Measurements from ENCODE around the gene FGGY. TPM values are rescaled to one million over a fixed set of nuclear protein-coding genes. Genes with fewer than 3 reads are reported as not detected.
"Not testable (repeated sequence)": the region's sequence is repeated elsewhere in the genome, so short reads cannot be mapped to it uniquely, and the experiment has no call there.

Gene FGGY
- total and polyA plus RNA-seq, 5 donors = 10.0 to 20.5 (median 19.9) TPM

DNA sequence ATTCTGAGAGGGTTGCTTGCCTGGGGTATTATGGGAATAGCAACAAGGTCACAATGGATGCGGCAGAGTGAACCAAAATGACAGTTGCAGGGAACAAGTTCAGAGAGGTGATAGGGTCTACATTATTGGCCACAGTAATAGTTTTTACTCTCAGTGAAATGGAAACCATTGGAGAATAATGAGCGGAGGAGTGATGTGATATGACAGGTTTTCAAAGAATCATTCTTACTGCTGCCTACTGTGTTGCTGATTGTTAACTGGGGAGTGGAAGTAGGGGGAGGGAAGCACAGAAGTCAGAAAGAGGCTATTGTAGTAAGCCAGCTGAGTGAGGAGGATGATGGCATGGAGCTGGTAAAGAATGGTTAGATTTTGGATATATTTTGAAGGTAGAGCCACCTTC, 322.7 kb downstream of the FGGY start:
- Histone ChIP-seq H3K9me3 (ENCODE audit: control insufficient read depth, low read length) (no peaks in the 10 kb centered on the region), H3K4me1 (ENCODE audit: control insufficient read depth, insufficient read depth, low read length) (no peaks in the 10 kb centered on the region), H3K4me3 (ENCODE audit: low read length) (no peak overlapping the region), H3K27me3 (ENCODE audit: control insufficient read depth, insufficient read depth) (no peaks in the 10 kb centered on the region), H3K27ac (ENCODE audit: low read length) (no peak overlapping the region)
- 97% methylated on average over 2 of the region's 2 CpGs for WGBS
- DNase-seq = no peak
- intact Hi-C loops (cut with DNase I) = no loop called here
- no peak for ATAC-seq

- Histone ChIP-seq H3K27me3 (ENCODE audit: control insufficient read depth, insufficient read depth) (no peaks in the 10 kb centered on the region), H3K27ac (ENCODE audit: low read length) (no peak overlapping the region), H3K9me3 (ENCODE audit: control insufficient read depth, low read length) (no peaks in the 10 kb centered on the region), H3K4me3 (ENCODE audit: low read length) (no peak overlapping the region), H3K4me1 (ENCODE audit: control insufficient read depth, insufficient read depth, low read length) (no peaks in the 10 kb centered on the region)
- DNase-seq (no peak), ATAC-seq (no peak)
- intact Hi-C loops (cut with DNase I) = no loop called here
These were observed 328.5 kb downstream of the FGGY start for GRCh38 chr1:59625384-59625783.

DNA sequence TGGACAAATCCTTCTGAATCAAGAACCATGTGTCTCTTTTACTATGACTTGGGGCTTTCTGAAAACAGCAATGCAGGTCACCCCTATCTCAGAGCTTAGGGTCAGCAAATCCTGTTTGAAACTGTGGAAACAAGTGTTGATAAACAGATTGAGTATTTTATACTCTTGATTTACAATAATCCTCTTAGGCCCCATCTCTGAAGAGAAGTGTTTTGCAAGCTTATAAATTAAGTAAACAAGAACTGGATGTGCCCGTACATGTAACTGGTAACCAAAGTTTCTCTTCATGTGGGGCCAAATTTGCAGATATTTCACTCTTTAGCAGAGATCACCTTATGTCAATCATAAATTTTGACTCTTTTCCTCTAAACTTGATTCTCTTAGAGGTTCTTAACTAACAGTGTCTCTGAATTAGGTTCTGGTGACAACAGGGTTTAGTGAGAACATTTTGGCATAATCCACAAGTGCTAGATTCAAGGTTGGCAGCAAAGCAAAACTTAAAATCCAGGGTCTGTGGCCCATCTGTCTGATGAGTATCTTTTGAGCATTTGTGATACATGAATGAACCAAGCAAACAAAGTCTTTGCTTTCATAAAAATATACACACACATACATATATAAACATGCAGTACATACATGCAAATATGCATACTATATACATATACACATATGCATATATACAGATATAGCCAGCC, 334.8 kb downstream of the FGGY start:
- no peaks in the 10 kb centered on the region for H3K27me3 ChIP-seq (ENCODE audit: control insufficient read depth, insufficient read depth)
- WGBS = 92% methylated on average over 1 of the region's 1 CpG
- H3K27ac ChIP-seq (ENCODE audit: low read length) = no peak overlapping the region
- H3K9me3 ChIP-seq (ENCODE audit: control insufficient read depth, low read length) = no peaks in the 10 kb centered on the region
- no peak overlapping the region for H3K4me3 ChIP-seq (ENCODE audit: low read length)
- H3K4me1 ChIP-seq (ENCODE audit: control insufficient read depth, insufficient read depth, low read length) = no peaks in the 10 kb centered on the region
- intact Hi-C loops (cut with DNase I) = no loop called here
- DNase-seq = no peak
- no peak for ATAC-seq

GRCh38 chr1:59635097-59635496, 338.2 kb downstream of the FGGY start:
- 95% methylated on average over 2 of the region's 2 CpGs for WGBS
- H3K4me1 ChIP-seq (ENCODE audit: control insufficient read depth, insufficient read depth, low read length) = no peaks in the 10 kb centered on the region
- H3K4me3 ChIP-seq (ENCODE audit: low read length) = no peak overlapping the region

DNA sequence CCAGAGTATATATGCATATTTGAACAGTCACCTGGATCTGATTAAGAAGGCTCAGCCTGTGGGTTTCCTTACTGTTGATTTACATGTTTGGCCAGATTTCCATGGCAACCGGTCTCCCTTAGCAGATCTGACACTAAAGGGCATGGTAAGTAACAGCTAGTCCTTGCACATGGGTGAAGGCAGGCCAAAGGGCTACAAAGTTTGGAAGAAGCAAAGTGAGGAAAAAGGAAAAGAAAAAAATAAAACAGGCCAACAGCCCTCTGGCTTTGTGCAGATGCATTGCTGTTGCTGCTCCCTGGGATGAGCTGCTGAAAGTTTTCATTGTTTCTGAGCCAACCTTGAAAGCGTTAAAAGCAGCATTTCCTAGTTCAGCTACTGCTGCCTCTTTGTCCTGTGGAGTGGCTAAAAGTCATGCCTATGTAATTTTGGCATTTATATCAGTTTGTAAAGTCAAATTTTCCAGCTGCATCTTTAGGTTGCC, 341.4 kb downstream of the FGGY start:
- no peaks in the 10 kb centered on the region for H3K4me1 ChIP-seq (ENCODE audit: control insufficient read depth, insufficient read depth, low read length)
- intact Hi-C loops (cut with DNase I) = no loop called here
- H3K9me3 ChIP-seq (ENCODE audit: control insufficient read depth, low read length) = no peaks in the 10 kb centered on the region
- no peak overlapping the region for H3K27ac ChIP-seq (ENCODE audit: low read length)
- ATAC-seq (peak; percentile 62 to 77), DNase-seq (peak in 1 of 3 donors; percentile 63)
- no peaks in the 10 kb centered on the region for H3K27me3 ChIP-seq (ENCODE audit: control insufficient read depth, insufficient read depth)
- H3K4me3 ChIP-seq (ENCODE audit: low read length) = no peak overlapping the region
- 56% methylated on average over 2 of the region's 2 CpGs for WGBS

More at GRCh38 chr1:59635097-59635496, 338.2 kb downstream of the FGGY start:
- DNase-seq = no peak
- Histone ChIP-seq H3K27me3 (ENCODE audit: control insufficient read depth, insufficient read depth) (no peaks in the 10 kb centered on the region), H3K27ac (ENCODE audit: low read length) (no peak overlapping the region), H3K9me3 (ENCODE audit: control insufficient read depth, low read length) (no peaks in the 10 kb centered on the region)
- no peak for ATAC-seq
- intact Hi-C loops (cut with DNase I) = no loop called here

- ATAC-seq = no peak
- 98% methylated on average over 1 of the region's 1 CpG for WGBS
- H3K4me3 ChIP-seq (ENCODE audit: low read length) = no peak overlapping the region
- no peak for DNase-seq
- intact Hi-C loops (cut with DNase I) = no loop called here
- no peaks in the 10 kb centered on the region for H3K9me3 ChIP-seq (ENCODE audit: control insufficient read depth, low read length)
- no peaks in the 10 kb centered on the region for H3K4me1 ChIP-seq (ENCODE audit: control insufficient read depth, insufficient read depth, low read length)
- no peaks in the 10 kb centered on the region for H3K27me3 ChIP-seq (ENCODE audit: control insufficient read depth, insufficient read depth)
- no peak overlapping the region for H3K27ac ChIP-seq (ENCODE audit: low read length)
These were observed 342.4 kb downstream of the FGGY start for GRCh38 chr1:59639266-59639665.

DNA sequence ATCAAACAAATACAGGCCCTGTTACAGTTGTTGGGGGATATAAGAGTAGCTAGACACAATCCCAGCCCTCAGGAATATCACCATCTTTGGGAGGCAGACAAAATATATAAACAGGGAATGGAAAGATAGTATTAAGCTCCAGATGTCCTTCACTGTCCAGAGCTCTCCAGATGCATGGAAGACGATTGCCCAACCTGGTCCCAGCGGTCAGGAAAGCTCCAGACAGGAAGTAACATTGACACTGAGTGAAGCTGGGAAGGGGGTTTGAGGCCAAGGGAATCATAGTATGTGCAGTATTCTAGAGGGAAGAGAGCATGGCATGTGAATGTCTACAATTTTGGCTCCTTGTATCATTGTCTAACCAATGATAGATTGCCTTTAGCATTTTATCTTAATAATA, 344.0 kb downstream of the FGGY start:
- H3K27ac ChIP-seq (ENCODE audit: low read length) = no peak overlapping the region
- H3K27me3 ChIP-seq (ENCODE audit: control insufficient read depth, insufficient read depth) = no peaks in the 10 kb centered on the region
- no peaks in the 10 kb centered on the region for H3K9me3 ChIP-seq (ENCODE audit: control insufficient read depth, low read length)
- DNase-seq (peak in 1 of 3 donors; percentile 52), ATAC-seq (peak in 1 of 2 donors; percentile 41)
- no peaks in the 10 kb centered on the region for H3K4me1 ChIP-seq (ENCODE audit: control insufficient read depth, insufficient read depth, low read length)
- H3K4me3 ChIP-seq (ENCODE audit: low read length) = no peak overlapping the region
- intact Hi-C loops (cut with DNase I) = no loop called here
- 71% methylated on average over 2 of the region's 2 CpGs for WGBS

DNA sequence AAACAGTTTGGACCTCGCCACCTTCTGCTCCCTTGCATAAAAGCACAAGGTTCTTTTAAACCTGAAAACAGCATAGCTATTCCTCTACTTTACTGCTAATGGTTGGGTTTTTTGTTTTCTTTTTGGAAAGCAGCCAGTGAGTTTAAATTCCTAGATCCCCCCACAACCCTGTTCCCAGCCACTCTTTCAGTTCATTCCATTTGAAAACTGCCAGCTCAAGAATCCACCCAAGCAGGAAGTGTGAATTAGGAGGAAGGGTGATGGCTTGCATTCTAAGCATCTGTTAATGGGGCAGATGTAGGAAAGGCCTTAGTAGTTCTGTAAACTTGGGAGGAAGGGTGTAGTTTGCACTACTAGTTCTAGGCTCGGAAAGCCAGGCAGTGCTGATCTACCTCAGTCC, 344.9 kb downstream of the FGGY start:
- 86% methylated on average over 2 of the region's 2 CpGs for WGBS
- intact Hi-C loops (cut with DNase I) = no loop called here
- H3K4me3 ChIP-seq (ENCODE audit: low read length) = no peak overlapping the region
- no peaks in the 10 kb centered on the region for H3K27me3 ChIP-seq (ENCODE audit: control insufficient read depth, insufficient read depth)
- H3K4me1 ChIP-seq (ENCODE audit: control insufficient read depth, insufficient read depth, low read length) = no peaks in the 10 kb centered on the region
- H3K9me3 ChIP-seq (ENCODE audit: control insufficient read depth, low read length) = no peaks in the 10 kb centered on the region
- H3K27ac ChIP-seq (ENCODE audit: low read length) = no peak overlapping the region
- ATAC-seq = no peak
- DNase-seq = no peak

DNA sequence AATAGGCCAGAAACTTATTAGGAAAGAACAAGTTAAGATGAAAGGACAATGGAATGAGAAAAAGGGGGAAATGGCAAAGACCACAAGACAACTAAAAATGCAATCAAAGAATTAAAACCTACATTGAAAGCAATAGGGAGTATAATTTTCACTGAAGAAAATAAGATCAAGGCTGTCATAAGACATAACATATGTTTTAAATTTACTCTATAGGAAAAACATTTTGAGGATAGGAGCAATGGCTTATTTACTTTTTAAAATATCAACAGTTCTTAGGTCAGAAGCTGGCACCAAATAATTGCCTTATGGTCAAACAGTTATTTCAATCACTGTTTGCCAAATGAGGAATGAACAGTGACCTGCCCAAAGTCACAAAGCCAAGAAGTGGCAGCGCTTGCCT, 346.6 kb downstream of the FGGY start:
- no peaks in the 10 kb centered on the region for H3K27me3 ChIP-seq (ENCODE audit: control insufficient read depth, insufficient read depth)
- H3K27ac ChIP-seq (ENCODE audit: low read length) = no peak overlapping the region
- WGBS = 98% methylated on average over 1 of the region's 1 CpG
- H3K9me3 ChIP-seq (ENCODE audit: control insufficient read depth, low read length) = no peaks in the 10 kb centered on the region
- intact Hi-C loops (cut with DNase I) = no loop called here
- ATAC-seq (no peak), DNase-seq (no peak)
- no peaks in the 10 kb centered on the region for H3K4me1 ChIP-seq (ENCODE audit: control insufficient read depth, insufficient read depth, low read length)
- H3K4me3 ChIP-seq (ENCODE audit: low read length) = no peak overlapping the region

DNA sequence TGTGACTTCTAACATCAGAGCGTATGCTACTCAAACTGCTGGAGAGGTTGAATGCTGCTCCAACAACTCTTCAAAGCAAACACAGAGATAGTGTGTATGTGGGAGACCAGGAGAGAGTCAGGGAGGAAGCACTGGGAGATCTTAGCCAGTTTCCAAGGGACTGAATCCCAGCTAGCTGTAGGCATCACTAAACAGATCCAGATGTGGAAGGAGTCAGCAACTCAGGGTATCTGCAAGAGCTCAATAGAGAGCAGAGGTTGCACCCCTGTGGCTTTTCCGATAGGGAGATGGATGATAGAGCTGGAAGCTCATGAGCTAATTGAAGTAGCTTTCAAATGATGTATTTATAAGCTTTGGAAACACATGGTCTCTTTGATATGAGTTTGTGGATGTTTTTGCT, 349.0 kb downstream of the FGGY start:
- no peaks in the 10 kb centered on the region for H3K9me3 ChIP-seq (ENCODE audit: control insufficient read depth, low read length)
- no peak for DNase-seq
- no peak overlapping the region for H3K27ac ChIP-seq (ENCODE audit: low read length)
- WGBS = 76% methylated on average over 2 of the region's 2 CpGs
- H3K27me3 ChIP-seq (ENCODE audit: control insufficient read depth, insufficient read depth) = no peaks in the 10 kb centered on the region
- no peak for ATAC-seq
- no peaks in the 10 kb centered on the region for H3K4me1 ChIP-seq (ENCODE audit: control insufficient read depth, insufficient read depth, low read length)
- H3K4me3 ChIP-seq (ENCODE audit: low read length) = no peak overlapping the region
- intact Hi-C loops (cut with DNase I) = no loop called here

- WGBS = 95% methylated on average over 23 of the region's 30 CpGs
These were observed 356.5 kb downstream of the FGGY start for GRCh38 chr1:59653142-59653958.

More at GRCh38 chr1:59653142-59653958, 356.5 kb downstream of the FGGY start:
- H3K4me1 ChIP-seq (ENCODE audit: control insufficient read depth, insufficient read depth, low read length); H3K27ac ChIP-seq (ENCODE audit: low read length); intact Hi-C loops (cut with DNase I); H3K4me3 ChIP-seq (ENCODE audit: low read length); H3K9me3 ChIP-seq (ENCODE audit: control insufficient read depth, low read length); DNase-seq; H3K27me3 ChIP-seq (ENCODE audit: control insufficient read depth, insufficient read depth); ATAC-seq: not testable (repeated sequence)

All from right cardiac atrium (tissue), 5 donors.